Measurements from ENCODE around the gene PHACTR1.

GRCh38 chr6:12992770-12993169, 276.2 kb downstream of the PHACTR1 start:
- TF ChIP-seq CTCF (IDR thresholded peaks at IDR 0.05; ENCODE audit: low read depth, low read length) = no peak
- TF ChIP-seq EZH2phosphoT487 (IDR thresholded peaks at IDR 0.05; ENCODE audit: low read depth) = no peak

All from OCI-LY3 (cell line).